ENCODE measurements around the gene MUTYH. TPM values are rescaled to one million over a fixed set of nuclear protein-coding genes. Genes with fewer than 3 reads are reported as not detected.

MUTYH gene
- total RNA-seq, 2 donors from 2014 or later = 20.1 to 27.4 TPM

DNA sequence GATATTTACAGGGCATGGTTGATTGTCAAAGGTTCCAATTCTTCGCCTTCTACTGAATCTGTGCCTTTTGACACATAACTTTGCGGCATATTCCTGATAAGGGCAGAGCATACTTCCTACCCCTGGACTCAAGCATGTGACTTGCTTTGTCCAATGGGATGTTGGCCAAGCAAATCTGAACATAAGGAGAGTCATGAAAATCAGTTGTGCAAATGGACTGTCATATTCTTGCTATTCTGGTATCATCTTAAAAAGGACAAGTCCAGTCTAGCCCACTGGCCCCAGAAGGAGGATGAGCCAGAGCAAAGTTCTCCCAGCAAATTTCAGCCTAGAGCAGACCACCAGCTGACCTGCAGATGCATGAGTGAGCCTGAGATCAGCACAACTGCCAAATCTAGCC lies 41.0 kb upstream of the MUTYH start:
- H3K4me3 ChIP-seq = no peak overlapping the region
- no peak for DNase-seq (ENCODE audit: low spot score)
- peaks cover 13% of the 10 kb centered on the region for H3K4me1 ChIP-seq (replicated peaks)
- WGBS = 94% methylated on average over 2 of the region's 2 CpGs
- intact Hi-C loops (cut with DNase I) = no loop called here
- no peaks in the 10 kb centered on the region for H3K9me3 ChIP-seq
- H3K36me3 ChIP-seq = no peaks in the 10 kb centered on the region
- H3K27me3 ChIP-seq (replicated peaks; ENCODE audit: insufficient read depth) = no peaks in the 10 kb centered on the region
- no peak for TF ChIP-seq POLR2A (IDR thresholded peaks at IDR 0.05)
- no peak for TF ChIP-seq POLR2AphosphoS5 (IDR thresholded peaks at IDR 0.05)
- TF ChIP-seq, protein P1, sequence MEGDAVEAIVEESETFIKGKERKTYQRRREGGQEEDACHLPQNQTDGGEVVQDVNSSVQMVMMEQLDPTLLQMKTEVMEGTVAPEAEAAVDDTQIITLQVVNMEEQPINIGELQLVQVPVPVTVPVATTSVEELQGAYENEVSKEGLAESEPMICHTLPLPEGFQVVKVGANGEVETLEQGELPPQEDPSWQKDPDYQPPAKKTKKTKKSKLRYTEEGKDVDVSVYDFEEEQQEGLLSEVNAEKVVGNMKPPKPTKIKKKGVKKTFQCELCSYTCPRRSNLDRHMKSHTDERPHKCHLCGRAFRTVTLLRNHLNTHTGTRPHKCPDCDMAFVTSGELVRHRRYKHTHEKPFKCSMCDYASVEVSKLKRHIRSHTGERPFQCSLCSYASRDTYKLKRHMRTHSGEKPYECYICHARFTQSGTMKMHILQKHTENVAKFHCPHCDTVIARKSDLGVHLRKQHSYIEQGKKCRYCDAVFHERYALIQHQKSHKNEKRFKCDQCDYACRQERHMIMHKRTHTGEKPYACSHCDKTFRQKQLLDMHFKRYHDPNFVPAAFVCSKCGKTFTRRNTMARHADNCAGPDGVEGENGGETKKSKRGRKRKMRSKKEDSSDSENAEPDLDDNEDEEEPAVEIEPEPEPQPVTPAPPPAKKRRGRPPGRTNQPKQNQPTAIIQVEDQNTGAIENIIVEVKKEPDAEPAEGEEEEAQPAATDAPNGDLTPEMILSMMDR (IDR thresholded peaks at IDR 0.05) = no peak
- H3K27ac ChIP-seq = no peak overlapping the region

DNA sequence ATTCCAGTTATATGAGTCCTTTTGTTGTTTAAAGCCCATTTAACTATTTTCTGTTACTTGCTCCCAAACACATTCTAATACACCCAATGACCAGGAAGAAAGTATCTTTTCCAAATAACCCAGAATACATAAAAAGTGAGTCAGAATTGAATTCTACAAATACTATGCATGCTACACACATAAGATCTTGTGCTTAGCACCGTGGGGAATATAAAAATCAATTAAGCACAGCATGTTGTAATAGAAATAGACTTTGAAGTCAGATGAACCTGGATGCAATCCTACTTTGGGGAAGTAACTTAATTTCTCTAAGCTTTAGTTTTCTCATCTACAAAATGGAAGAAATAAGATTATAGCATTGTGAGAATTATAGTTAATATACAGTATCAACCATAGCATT lies 40.5 kb upstream of the MUTYH start:
- H3K4me1 ChIP-seq (replicated peaks) = peaks cover 13% of the 10 kb centered on the region
- DNase-seq (ENCODE audit: low spot score) = no peak
- intact Hi-C loops (cut with DNase I) = no loop called here
- no peaks in the 10 kb centered on the region for H3K27me3 ChIP-seq (replicated peaks; ENCODE audit: insufficient read depth)
- TF ChIP-seq POLR2A (IDR thresholded peaks at IDR 0.05) (no peak), POLR2AphosphoS5 (IDR thresholded peaks at IDR 0.05) (no peak)
- TF ChIP-seq, protein P1 (IDR thresholded peaks at IDR 0.05) = no peak
- no peak overlapping the region for H3K4me3 ChIP-seq
- H3K9me3 ChIP-seq = no peaks in the 10 kb centered on the region
- WGBS = 91% methylated on average over 1 of the region's 1 CpG
- H3K27ac ChIP-seq = no peak overlapping the region
- no peaks in the 10 kb centered on the region for H3K36me3 ChIP-seq

DNA sequence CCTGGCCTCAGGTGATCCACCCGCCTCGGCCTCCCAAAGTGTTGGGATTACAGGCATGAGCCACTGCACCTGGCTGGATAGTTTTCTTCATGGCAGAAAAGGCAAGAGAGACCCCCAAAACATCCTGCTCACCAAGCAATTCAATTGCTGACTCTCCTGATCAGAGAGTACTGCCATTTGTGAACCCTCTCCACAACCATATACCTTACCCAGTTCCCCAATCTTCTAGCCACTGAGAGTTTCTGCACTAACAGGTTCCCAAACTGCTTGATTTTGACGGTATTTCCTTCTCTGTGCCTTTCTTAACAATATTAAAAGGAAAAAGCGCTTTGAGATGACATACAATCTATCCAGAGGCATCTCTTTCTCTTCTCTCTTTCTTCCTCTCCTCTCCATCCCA lies 39.9 kb upstream of the MUTYH start:
- intact Hi-C loops (cut with DNase I) = no loop called here
- Histone ChIP-seq H3K9me3 (no peaks in the 10 kb centered on the region), H3K4me1 (replicated peaks) (peaks cover 11% of the 10 kb centered on the region), H3K27ac (no peak overlapping the region), H3K36me3 (no peaks in the 10 kb centered on the region), H3K4me3 (no peak overlapping the region), H3K27me3 (replicated peaks; ENCODE audit: insufficient read depth) (no peaks in the 10 kb centered on the region)
- TF ChIP-seq POLR2AphosphoS5 (IDR thresholded peaks at IDR 0.05) = no peak
- TF ChIP-seq, protein P1 (IDR thresholded peaks at IDR 0.05) = no peak
- WGBS = 85% methylated on average over 4 of the region's 4 CpGs
- no peak for DNase-seq (ENCODE audit: low spot score)

DNA sequence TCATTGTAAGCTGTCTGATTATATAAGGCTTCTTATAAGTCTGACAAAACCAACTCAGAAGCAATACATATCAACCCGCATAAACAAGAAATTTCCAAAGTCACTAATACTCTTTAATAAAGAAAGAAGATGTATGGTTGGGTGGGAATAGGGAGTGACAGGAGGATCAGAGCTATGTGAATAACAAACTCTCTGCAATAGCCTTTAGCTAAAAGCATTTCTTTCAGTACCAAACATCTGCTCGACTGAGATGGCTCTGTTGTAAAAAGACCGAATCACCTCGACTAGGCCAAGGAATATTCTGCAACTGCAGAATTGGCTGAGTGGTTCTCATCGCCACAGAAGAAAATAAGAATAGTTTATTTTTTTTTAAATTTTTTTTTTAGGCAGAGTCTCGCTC lies 39.3 kb upstream of the MUTYH start:
- Histone ChIP-seq H3K36me3 (no peaks in the 10 kb centered on the region), H3K27me3 (replicated peaks; ENCODE audit: insufficient read depth) (no peaks in the 10 kb centered on the region), H3K9me3 (no peaks in the 10 kb centered on the region), H3K4me3 (no peak overlapping the region), H3K27ac (no peak overlapping the region), H3K4me1 (replicated peaks) (peaks cover 9% of the 10 kb centered on the region)
- WGBS = 95% methylated on average over 6 of the region's 6 CpGs
- no peak for TF ChIP-seq POLR2AphosphoS5 (IDR thresholded peaks at IDR 0.05)
- no peak for TF ChIP-seq POLR2A (IDR thresholded peaks at IDR 0.05)
- TF ChIP-seq, protein P1 (IDR thresholded peaks at IDR 0.05) = no peak
- DNase-seq (ENCODE audit: low spot score) = no peak
- intact Hi-C loops (cut with DNase I) = loop anchor here (5.0 kb wide), 1 partner anchor 113 kb away; the partner anchor contains the start of gene TESK2

DNA sequence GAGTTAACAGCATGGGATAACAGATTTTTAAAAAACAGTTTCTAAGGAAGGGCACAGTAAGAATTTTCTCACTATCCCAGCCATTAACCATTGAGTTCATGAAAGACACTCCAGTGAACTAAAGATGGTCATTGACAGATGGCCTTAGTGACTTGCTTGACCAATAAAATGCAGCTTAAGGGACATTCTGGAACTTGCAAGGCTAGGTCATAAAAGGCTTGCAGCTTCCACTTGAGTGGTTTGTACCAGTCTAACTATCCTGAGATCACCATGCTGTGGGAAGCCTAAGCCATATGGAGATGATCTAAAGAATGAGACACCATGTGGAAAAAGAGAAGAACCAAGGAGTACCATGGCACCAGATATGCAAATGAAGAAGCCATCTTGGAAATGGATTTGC lies 37.9 kb upstream of the MUTYH start:
- no peaks in the 10 kb centered on the region for H3K27me3 ChIP-seq (replicated peaks; ENCODE audit: insufficient read depth)
- H3K4me3 ChIP-seq = no peak overlapping the region
- no peaks in the 10 kb centered on the region for H3K9me3 ChIP-seq
- TF ChIP-seq POLR2A (IDR thresholded peaks at IDR 0.05) (no peak), POLR2AphosphoS5 (IDR thresholded peaks at IDR 0.05) (no peak)
- TF ChIP-seq, protein P1 (IDR thresholded peaks at IDR 0.05) = no peak
- H3K36me3 ChIP-seq = no peaks in the 10 kb centered on the region
- DNase-seq (ENCODE audit: low spot score) = no peak
- no peak overlapping the region for H3K27ac ChIP-seq
- no peaks in the 10 kb centered on the region for H3K4me1 ChIP-seq (replicated peaks)
- intact Hi-C loops (cut with DNase I) = loop anchor here (5.0 kb wide), 1 partner anchor 114 kb away; the partner anchor contains the start of gene TESK2
